Neural crest cell (in vitro differentiated cells): ENCODE results near the gene CLIP4. TPM values are rescaled to one million over a fixed set of nuclear protein-coding genes. Genes with fewer than 3 reads are reported as not detected.

Experiments used
- DNase-seq: peaks from one replicate; pipeline ENCODE4 v3.0.0; 2021; ENCODE audit warnings: low read depth, mixed read lengths, low spot score
- H3K27ac Mint-ChIP-seq: one replicate; pipeline ENCODE4 v1.8.0; 2021; ENCODE audit warnings: mild to moderate bottlenecking, mixed read lengths; ENCODE audit not compliant: unreplicated experiment
- H3K27me3 Mint-ChIP-seq: 2 replicates; pipeline ENCODE4 v1.8.0; 2021; ENCODE audit warnings: low read depth, mild to moderate bottlenecking, mixed read lengths
- H3K36me3 Mint-ChIP-seq: 2 replicates; pipeline ENCODE4 v1.8.0; 2021; ENCODE audit warnings: low read depth, mild to moderate bottlenecking, mixed read lengths
- H3K4me1 Mint-ChIP-seq: 2 replicates; pipeline ENCODE4 v1.8.0; 2021; ENCODE audit warnings: mixed read lengths
- H3K4me3 Mint-ChIP-seq: one replicate; pipeline ENCODE4 v1.8.0; 2021; ENCODE audit warnings: mild to moderate bottlenecking, mixed read lengths
- H3K9me3 Mint-ChIP-seq: 2 replicates; pipeline ENCODE4 v1.8.0; 2021; ENCODE audit warnings: mixed read lengths
- CTCF ChIP-seq: fragments of 200-600 bp; sonication (generic); conservative IDR thresholded peaks from 2 replicates; pipeline ENCODE4 v1.5.0; 2021; ENCODE audit warnings: antibody characterized with exemption, mild to moderate bottlenecking
- total RNA-seq: library from RNA; stranded (reverse); gene quantifications from 2 replicates; pipeline ENCODE4 v1.2.1, GENCODE V29; 2021

Gene CLIP4
- total RNA-seq, 1 donor from 2014 or later, result 14.5 TPM

GRCh38 chr2:29228947-29229346 lies 113.7 kb downstream of the CLIP4 start:
- no peaks in the 10 kb centered on the region for H3K36me3 Mint-ChIP-seq
- H3K4me1 Mint-ChIP-seq, result peaks cover 12% of the 10 kb centered on the region
- DNase-seq, result no peak
- H3K9me3 Mint-ChIP-seq, result no peaks in the 10 kb centered on the region
- no peaks in the 10 kb centered on the region for H3K27me3 Mint-ChIP-seq
- no peak overlapping the region for H3K4me3 Mint-ChIP-seq
- no peak for TF ChIP-seq CTCF
- H3K27ac Mint-ChIP-seq, result peak overlapping the region; percentile 57

- peaks cover 12% of the 10 kb centered on the region for H3K4me1 Mint-ChIP-seq
- H3K27ac Mint-ChIP-seq, result no peak overlapping the region
- H3K9me3 Mint-ChIP-seq, result no peaks in the 10 kb centered on the region
- H3K27me3 Mint-ChIP-seq, result no peaks in the 10 kb centered on the region
- H3K36me3 Mint-ChIP-seq, result no peaks in the 10 kb centered on the region
- no peak for DNase-seq
- H3K4me3 Mint-ChIP-seq, result no peak overlapping the region
- TF ChIP-seq CTCF, result no peak
These were observed 114.4 kb downstream of the CLIP4 start for GRCh38 chr2:29229640-29230039.

- TF ChIP-seq CTCF, result no peak
- Mint-ChIP-seq H3K27ac (no peak overlapping the region), H3K4me1 (peaks cover under 1% of the 10 kb centered on the region), H3K36me3 (no peaks in the 10 kb centered on the region), H3K9me3 (no peaks in the 10 kb centered on the region), H3K4me3 (no peak overlapping the region), H3K27me3 (no peaks in the 10 kb centered on the region)
- no peak for DNase-seq
These were observed 116.8 kb downstream of the CLIP4 start for GRCh38 chr2:29232041-29232440.

- H3K4me3 Mint-ChIP-seq, result no peak overlapping the region
- no peak for DNase-seq
- no peak for TF ChIP-seq CTCF
These were observed 118.2 kb downstream of the CLIP4 start for GRCh38 chr2:29233428-29233827.

GRCh38 chr2:29235411-29235810 lies 120.2 kb downstream of the CLIP4 start:
- Mint-ChIP-seq H3K27me3 (peaks cover 4% of the 10 kb centered on the region), H3K9me3 (no peaks in the 10 kb centered on the region), H3K36me3 (no peaks in the 10 kb centered on the region), H3K4me1 (no peaks in the 10 kb centered on the region), H3K27ac (no peak overlapping the region), H3K4me3 (no peak overlapping the region)
- no peak for TF ChIP-seq CTCF
- no peak for DNase-seq

More at GRCh38 chr2:29233428-29233827, 118.2 kb downstream of the CLIP4 start:
- Mint-ChIP-seq H3K4me1 (no peaks in the 10 kb centered on the region), H3K36me3 (no peaks in the 10 kb centered on the region), H3K27me3 (no peaks in the 10 kb centered on the region), H3K9me3 (no peaks in the 10 kb centered on the region), H3K27ac (no peak overlapping the region)

- Mint-ChIP-seq H3K4me1 (no peaks in the 10 kb centered on the region), H3K36me3 (no peaks in the 10 kb centered on the region), H3K9me3 (no peaks in the 10 kb centered on the region), H3K4me3 (no peak overlapping the region), H3K27me3 (peaks cover 9% of the 10 kb centered on the region), H3K27ac (no peak overlapping the region)
- TF ChIP-seq CTCF, result no peak
- no peak for DNase-seq
These were observed 120.9 kb downstream of the CLIP4 start for GRCh38 chr2:29236074-29236473.
